ENCODE results near the gene STAB2. TPM values are rescaled to one million over a fixed set of nuclear protein-coding genes. Genes with fewer than 3 reads are reported as not detected.

STAB2 gene
- total and polyA plus RNA-seq, 2 donors (not counting 1 experiment from before 2014, with no cell fraction given): not detected

DNA sequence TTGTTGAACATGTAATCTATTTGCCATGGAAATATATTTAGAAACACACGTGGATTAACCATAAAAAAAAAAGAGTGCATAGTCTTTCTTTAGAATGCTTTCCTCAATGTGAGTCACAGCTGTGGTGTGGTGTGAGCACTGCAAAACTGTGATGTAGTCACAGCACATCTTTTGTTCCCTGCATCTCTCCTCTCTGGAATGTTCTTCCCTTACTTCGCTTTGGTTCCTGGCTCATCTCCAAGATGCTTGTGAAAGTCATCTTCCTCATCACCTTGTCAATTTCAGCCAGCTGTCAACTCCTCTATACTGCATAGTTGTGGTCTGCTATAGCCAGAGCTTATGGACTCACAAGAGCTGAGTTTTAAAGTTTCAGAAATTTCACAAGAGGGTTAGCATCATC lies 60.2 kb downstream of the STAB2 start:
- H3K27ac Mint-ChIP-seq: no peak overlapping the region
- intact Hi-C loops (cut with micrococcal nuclease): no loop called here
- H3K4me1 Mint-ChIP-seq: no peaks in the 10 kb centered on the region
- H3K36me3 ChIP-seq (replicated peaks in 1 of 2; ENCODE audit: control extremely low read depth in 1 of 2, control insufficient read depth in 1 of 2, extremely low read depth in 1 of 2, insufficient read depth in 2 of 2, low read length in 1 of 2): no peaks in the 10 kb centered on the region
- 60% methylated on average over 1 of the region's 2 CpGs for WGBS (ENCODE audit: insufficient coverage)
- H3K9me3 Mint-ChIP-seq (ENCODE audit: insufficient read depth): no peaks in the 10 kb centered on the region
- no peak for DNase-seq
- H3K4me2 ChIP-seq (replicated peaks; ENCODE audit: low read depth, low read length, poor library complexity, severe bottlenecking): no peak overlapping the region
- peaks cover 0 to 5% (median 0%) of the 10 kb centered on the region in 3 donors for H3K9me3 ChIP-seq (ENCODE audit: control extremely low read depth in 1 of 3, control insufficient read depth in 2 of 3, insufficient read depth in 1 of 3, low read length in 2 of 3)
- POLR2A ChIA-PET: no interaction called here
- CTCF ChIA-PET: no interaction called here
- no peak overlapping the region for H3K9ac ChIP-seq (ENCODE audit: low read length)
- H3K27me3 ChIP-seq (replicated peaks in 1 of 4; ENCODE audit: control extremely low read depth in 1 of 4, control insufficient read depth in 3 of 4, insufficient read depth in 4 of 4, low read length in 3 of 4): peaks cover 0 to 4% (median 2%) of the 10 kb centered on the region in 4 experiments
- no peak overlapping the region for H3K4me3 ChIP-seq (ENCODE audit: control extremely low read depth in 1 of 5, extremely low read depth in 1 of 5, insufficient read depth in 1 of 5, low read depth in 2 of 5, low read length in 4 of 5)
- ATAC-seq (ENCODE audit: low read depth): no peak
- H3K27ac ChIP-seq (ENCODE audit: low read length in 2 of 2): no peak overlapping the region
- no peaks in the 10 kb centered on the region for H3K4me1 ChIP-seq (ENCODE audit: control insufficient read depth in 2 of 2, insufficient read depth in 2 of 2, low read length in 2 of 2)
- H4K20me1 ChIP-seq (ENCODE audit: control insufficient read depth, insufficient read depth, low read length, poor library complexity, severe bottlenecking): no peaks in the 10 kb centered on the region
- no peaks in the 10 kb centered on the region for H3K79me2 ChIP-seq (ENCODE audit: control insufficient read depth, insufficient read depth, low read length)
- H2AFZ ChIP-seq (ENCODE audit: insufficient read depth, low read depth, low read length, poor library complexity, severe bottlenecking): no peak overlapping the region
- TF ChIP-seq CTCF (IDR thresholded peaks at IDR 0.05) (no peak), EZH2 (IDR thresholded peaks at IDR 0.05; ENCODE audit: borderline replicate concordance, insufficient read depth, low read depth, low read length, poor library complexity, severe bottlenecking) (no peak)
- H3K4me3 Mint-ChIP-seq: no peak overlapping the region
- peaks cover 18% of the 10 kb centered on the region for H3K27me3 Mint-ChIP-seq

DNA sequence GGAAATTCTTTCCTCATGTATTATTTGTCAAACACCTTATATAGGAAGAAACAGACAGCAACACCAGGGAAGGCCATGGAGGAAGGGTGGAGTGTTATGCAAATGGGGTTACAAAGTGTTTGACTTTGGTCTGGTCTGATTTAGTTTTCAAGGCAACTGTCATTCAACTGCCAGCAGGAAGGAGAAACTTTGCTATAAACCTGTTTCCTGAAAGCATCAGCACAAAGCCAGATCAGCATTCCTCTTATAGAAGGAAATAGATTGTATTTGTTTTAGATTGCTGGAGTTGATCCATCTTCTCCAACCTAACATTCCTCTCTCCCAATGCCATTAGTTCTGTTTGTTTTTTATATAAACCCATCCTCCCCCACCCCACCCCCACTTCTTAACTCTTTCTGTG lies 65.7 kb downstream of the STAB2 start:
- intact Hi-C loops (cut with micrococcal nuclease): no loop called here
- POLR2A ChIA-PET: no interaction called here

More for the DNA sequence above, 65.7 kb downstream of the STAB2 start:
- Mint-ChIP-seq H3K9me3 (ENCODE audit: insufficient read depth) (peaks cover 4% of the 10 kb centered on the region), H3K27me3 (peaks cover 15% of the 10 kb centered on the region), H3K4me3 (no peak overlapping the region), H3K27ac (no peak overlapping the region), H3K4me1 (no peaks in the 10 kb centered on the region)
- Histone ChIP-seq H3K4me3 (ENCODE audit: control extremely low read depth in 1 of 5, extremely low read depth in 1 of 5, insufficient read depth in 1 of 5, low read depth in 2 of 5, low read length in 4 of 5) (no peak overlapping the region), H3K4me1 (ENCODE audit: control insufficient read depth in 2 of 2, insufficient read depth in 2 of 2, low read length in 2 of 2) (no peaks in the 10 kb centered on the region), H3K27me3 (replicated peaks in 1 of 4; ENCODE audit: control extremely low read depth in 1 of 4, control insufficient read depth in 3 of 4, insufficient read depth in 4 of 4, low read length in 3 of 4) (peaks cover 0 to 4% (median 2%) of the 10 kb centered on the region in 4 experiments), H3K27ac (ENCODE audit: low read length in 2 of 2) (no peak overlapping the region), H3K36me3 (replicated peaks in 1 of 2; ENCODE audit: control extremely low read depth in 1 of 2, control insufficient read depth in 1 of 2, extremely low read depth in 1 of 2, insufficient read depth in 2 of 2, low read length in 1 of 2) (no peaks in the 10 kb centered on the region), H2AFZ (ENCODE audit: insufficient read depth, low read depth, low read length, poor library complexity, severe bottlenecking) (no peak overlapping the region), H4K20me1 (ENCODE audit: control insufficient read depth, insufficient read depth, low read length, poor library complexity, severe bottlenecking) (no peaks in the 10 kb centered on the region), H3K4me2 (replicated peaks; ENCODE audit: low read depth, low read length, poor library complexity, severe bottlenecking) (no peak overlapping the region), H3K9ac (ENCODE audit: low read length) (no peak overlapping the region), H3K79me2 (ENCODE audit: control insufficient read depth, insufficient read depth, low read length) (no peaks in the 10 kb centered on the region), H3K9me3 (ENCODE audit: control extremely low read depth in 1 of 3, control insufficient read depth in 2 of 3, insufficient read depth in 1 of 3, low read length in 2 of 3) (no peaks in the 10 kb centered on the region)
- ATAC-seq (ENCODE audit: low read depth) (no peak), DNase-seq (no peak)
- TF ChIP-seq CTCF (IDR thresholded peaks at IDR 0.05): no peak
- no peak for TF ChIP-seq EZH2 (IDR thresholded peaks at IDR 0.05; ENCODE audit: borderline replicate concordance, insufficient read depth, low read depth, low read length, poor library complexity, severe bottlenecking)
- CTCF ChIA-PET: no interaction called here
